ENCODE measurements around the gene LAMP2. TPM values are rescaled to one million over a fixed set of nuclear protein-coding genes. Genes with fewer than 3 reads are reported as not detected.

LAMP2 gene
- total and polyA plus RNA-seq, 2 experiments from 2014 or later = 24.4 to 40.9 TPM

DNA sequence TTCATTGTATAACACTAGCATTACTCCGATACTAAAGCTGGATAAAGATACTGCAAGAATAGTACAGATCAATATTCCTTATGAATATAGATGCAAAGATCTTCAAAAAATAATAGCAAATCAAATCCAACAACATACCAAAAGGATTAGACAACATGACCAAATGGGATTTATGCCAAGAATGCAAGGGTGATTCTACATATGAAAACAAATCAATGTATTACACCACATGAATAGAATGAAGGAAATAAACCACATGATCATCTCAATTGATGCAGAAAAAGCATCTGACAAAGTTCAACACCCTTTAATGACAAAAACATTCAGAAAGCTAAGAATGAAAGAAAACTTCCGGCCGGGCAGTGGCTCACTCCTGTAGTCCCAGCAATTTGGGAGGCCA, 48.8 kb upstream of the LAMP2 start (continued):
- TF ChIP-seq, protein P1, sequence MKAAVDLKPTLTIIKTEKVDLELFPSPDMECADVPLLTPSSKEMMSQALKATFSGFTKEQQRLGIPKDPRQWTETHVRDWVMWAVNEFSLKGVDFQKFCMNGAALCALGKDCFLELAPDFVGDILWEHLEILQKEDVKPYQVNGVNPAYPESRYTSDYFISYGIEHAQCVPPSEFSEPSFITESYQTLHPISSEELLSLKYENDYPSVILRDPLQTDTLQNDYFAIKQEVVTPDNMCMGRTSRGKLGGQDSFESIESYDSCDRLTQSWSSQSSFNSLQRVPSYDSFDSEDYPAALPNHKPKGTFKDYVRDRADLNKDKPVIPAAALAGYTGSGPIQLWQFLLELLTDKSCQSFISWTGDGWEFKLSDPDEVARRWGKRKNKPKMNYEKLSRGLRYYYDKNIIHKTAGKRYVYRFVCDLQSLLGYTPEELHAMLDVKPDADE (IDR thresholded peaks at IDR 0.05) = no peak
- TF ChIP-seq STAT1 (IDR thresholded peaks at IDR 0.05; ENCODE audit: unreplicated experiment) = no peak

DNA sequence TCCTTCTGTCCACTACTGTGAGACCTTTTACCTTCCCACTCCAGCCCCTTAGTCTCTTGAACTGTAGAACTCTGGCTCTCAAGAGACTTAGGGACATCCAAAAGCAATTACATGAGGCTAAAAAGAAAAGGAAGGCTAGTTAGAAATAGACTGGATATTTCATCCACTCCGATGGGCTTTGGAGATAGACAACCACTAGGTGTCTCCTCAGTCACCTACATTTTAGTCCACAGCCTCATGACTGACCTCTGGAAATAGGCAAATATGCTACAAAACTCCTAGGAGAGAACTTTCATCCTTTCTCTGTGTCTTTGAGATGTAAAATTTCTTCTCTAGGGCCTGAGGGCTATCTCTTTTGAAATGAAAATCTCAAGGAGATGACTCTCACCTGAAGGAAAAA, 45.1 kb upstream of the LAMP2 start:
- Mint-ChIP-seq H3K36me3 (ENCODE audit: low read depth) (no peaks in the 10 kb centered on the region; the same call in 2 of the 3 replicates), H3K27ac (no peak overlapping the region), H3K9me3 (no peaks in the 10 kb centered on the region), H3K4me1 (peaks cover 4% of the 10 kb centered on the region; the same call in 2 of the 3 replicates), H3K27me3 (ENCODE audit: insufficient read depth, low read depth, poor library complexity) (peaks cover 4% of the 10 kb centered on the region), H3K4me3 (no peak overlapping the region)
- Histone ChIP-seq H3F3A (replicated peaks; ENCODE audit: low read depth) (no peaks in the 10 kb centered on the region), H3K4me2 (0 out of 2 replicates have a peak overlapping the region, but pooled peaks have one; percentile 8), H3K27ac (ENCODE audit: low read depth) (no peak overlapping the region), H3K4me3 (no peak overlapping the region), H3K4me1 (ENCODE audit: insufficient read depth) (peaks cover 4% of the 10 kb centered on the region; the same call in 1 of the 2 replicates), H3K9me2 (ENCODE audit: insufficient read depth) (no peaks in the 10 kb centered on the region), H2AFZ (no peak overlapping the region), H3K36me3 (ENCODE audit: insufficient read depth) (no peaks in the 10 kb centered on the region), H4K20me1 (replicated peaks; ENCODE audit: insufficient read depth) (no peaks in the 10 kb centered on the region), H3K79me2 (replicated peaks; ENCODE audit: insufficient read depth) (no peaks in the 10 kb centered on the region), H3K27me3 (ENCODE audit: insufficient read depth) (no peaks in the 10 kb centered on the region)
- DNase-seq (ENCODE audit: low spot score) = peak; percentile 49
- peak; percentile 79 for ATAC-seq
- TF ChIP-seq, protein P2, sequence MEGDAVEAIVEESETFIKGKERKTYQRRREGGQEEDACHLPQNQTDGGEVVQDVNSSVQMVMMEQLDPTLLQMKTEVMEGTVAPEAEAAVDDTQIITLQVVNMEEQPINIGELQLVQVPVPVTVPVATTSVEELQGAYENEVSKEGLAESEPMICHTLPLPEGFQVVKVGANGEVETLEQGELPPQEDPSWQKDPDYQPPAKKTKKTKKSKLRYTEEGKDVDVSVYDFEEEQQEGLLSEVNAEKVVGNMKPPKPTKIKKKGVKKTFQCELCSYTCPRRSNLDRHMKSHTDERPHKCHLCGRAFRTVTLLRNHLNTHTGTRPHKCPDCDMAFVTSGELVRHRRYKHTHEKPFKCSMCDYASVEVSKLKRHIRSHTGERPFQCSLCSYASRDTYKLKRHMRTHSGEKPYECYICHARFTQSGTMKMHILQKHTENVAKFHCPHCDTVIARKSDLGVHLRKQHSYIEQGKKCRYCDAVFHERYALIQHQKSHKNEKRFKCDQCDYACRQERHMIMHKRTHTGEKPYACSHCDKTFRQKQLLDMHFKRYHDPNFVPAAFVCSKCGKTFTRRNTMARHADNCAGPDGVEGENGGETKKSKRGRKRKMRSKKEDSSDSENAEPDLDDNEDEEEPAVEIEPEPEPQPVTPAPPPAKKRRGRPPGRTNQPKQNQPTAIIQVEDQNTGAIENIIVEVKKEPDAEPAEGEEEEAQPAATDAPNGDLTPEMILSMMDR (conservative IDR thresholded peaks at IDR 0.05; ENCODE audit: low read depth in 2 of 2) = peak; percentile 50 to 58
- no peak for TF ChIP-seq ZNF114 (CRISPR knock-in tag; IDR thresholded peaks at IDR 0.05)

DNA sequence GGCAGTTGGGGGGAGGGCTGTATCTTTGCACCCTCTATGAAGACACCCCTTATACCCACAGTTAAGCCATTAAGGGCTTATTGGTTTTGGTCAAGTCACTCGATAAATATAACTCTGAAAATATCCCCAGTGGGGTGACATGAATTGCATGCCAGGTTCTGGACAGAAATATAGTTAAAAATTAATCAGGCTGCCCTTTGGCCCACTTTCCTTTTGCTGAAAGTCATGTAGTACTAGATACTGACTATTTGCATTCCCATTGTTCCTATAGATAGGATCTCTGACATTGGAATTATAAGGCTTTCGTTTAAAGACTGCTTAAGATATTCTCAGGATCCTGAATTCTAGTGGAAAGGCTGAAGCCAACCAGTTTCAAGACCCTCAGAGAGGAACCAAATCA, 43.5 kb upstream of the LAMP2 start:
- Histone ChIP-seq H3F3A (replicated peaks; ENCODE audit: low read depth) (no peaks in the 10 kb centered on the region), H3K4me2 (no peak overlapping the region), H3K79me2 (replicated peaks; ENCODE audit: insufficient read depth) (no peaks in the 10 kb centered on the region), H3K36me3 (ENCODE audit: insufficient read depth) (no peaks in the 10 kb centered on the region), H4K20me1 (replicated peaks; ENCODE audit: insufficient read depth) (no peaks in the 10 kb centered on the region), H3K27me3 (ENCODE audit: insufficient read depth) (no peaks in the 10 kb centered on the region), H3K4me1 (ENCODE audit: insufficient read depth) (peaks cover 4% of the 10 kb centered on the region; the same call in 1 of the 2 replicates), H3K9me2 (ENCODE audit: insufficient read depth) (no peaks in the 10 kb centered on the region), H3K27ac (ENCODE audit: low read depth) (no peak overlapping the region), H2AFZ (no peak overlapping the region), H3K4me3 (no peak overlapping the region)
- Mint-ChIP-seq H3K27ac (no peak overlapping the region), H3K27me3 (ENCODE audit: insufficient read depth, low read depth, poor library complexity) (peaks cover 4% of the 10 kb centered on the region), H3K4me3 (no peak overlapping the region), H3K9me3 (no peaks in the 10 kb centered on the region), H3K36me3 (ENCODE audit: low read depth) (no peaks in the 10 kb centered on the region), H3K4me1 (peaks cover 4% of the 10 kb centered on the region; the same call in 2 of the 3 replicates)
- DNase-seq (ENCODE audit: low spot score) = no peak
- ATAC-seq = no peak
- TF ChIP-seq, protein P2 (conservative IDR thresholded peaks at IDR 0.05; ENCODE audit: low read depth in 2 of 2) = no peak
- TF ChIP-seq EZH2 (IDR thresholded peaks at IDR 0.05; ENCODE audit: low read depth, unreplicated experiment) = no peak
- TF ChIP-seq ZNF114 (CRISPR knock-in tag; IDR thresholded peaks at IDR 0.05) = no peak
- TF ChIP-seq ZNF331 (CRISPR knock-in tag; IDR thresholded peaks at IDR 0.05; ENCODE audit: low read depth) = no peak
- TF ChIP-seq, protein P3, sequence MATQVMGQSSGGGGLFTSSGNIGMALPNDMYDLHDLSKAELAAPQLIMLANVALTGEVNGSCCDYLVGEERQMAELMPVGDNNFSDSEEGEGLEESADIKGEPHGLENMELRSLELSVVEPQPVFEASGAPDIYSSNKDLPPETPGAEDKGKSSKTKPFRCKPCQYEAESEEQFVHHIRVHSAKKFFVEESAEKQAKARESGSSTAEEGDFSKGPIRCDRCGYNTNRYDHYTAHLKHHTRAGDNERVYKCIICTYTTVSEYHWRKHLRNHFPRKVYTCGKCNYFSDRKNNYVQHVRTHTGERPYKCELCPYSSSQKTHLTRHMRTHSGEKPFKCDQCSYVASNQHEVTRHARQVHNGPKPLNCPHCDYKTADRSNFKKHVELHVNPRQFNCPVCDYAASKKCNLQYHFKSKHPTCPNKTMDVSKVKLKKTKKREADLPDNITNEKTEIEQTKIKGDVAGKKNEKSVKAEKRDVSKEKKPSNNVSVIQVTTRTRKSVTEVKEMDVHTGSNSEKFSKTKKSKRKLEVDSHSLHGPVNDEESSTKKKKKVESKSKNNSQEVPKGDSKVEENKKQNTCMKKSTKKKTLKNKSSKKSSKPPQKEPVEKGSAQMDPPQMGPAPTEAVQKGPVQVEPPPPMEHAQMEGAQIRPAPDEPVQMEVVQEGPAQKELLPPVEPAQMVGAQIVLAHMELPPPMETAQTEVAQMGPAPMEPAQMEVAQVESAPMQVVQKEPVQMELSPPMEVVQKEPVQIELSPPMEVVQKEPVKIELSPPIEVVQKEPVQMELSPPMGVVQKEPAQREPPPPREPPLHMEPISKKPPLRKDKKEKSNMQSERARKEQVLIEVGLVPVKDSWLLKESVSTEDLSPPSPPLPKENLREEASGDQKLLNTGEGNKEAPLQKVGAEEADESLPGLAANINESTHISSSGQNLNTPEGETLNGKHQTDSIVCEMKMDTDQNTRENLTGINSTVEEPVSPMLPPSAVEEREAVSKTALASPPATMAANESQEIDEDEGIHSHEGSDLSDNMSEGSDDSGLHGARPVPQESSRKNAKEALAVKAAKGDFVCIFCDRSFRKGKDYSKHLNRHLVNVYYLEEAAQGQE (IDR thresholded peaks at IDR 0.05; ENCODE audit: unreplicated experiment) = no peak
- TF ChIP-seq EZH2phosphoT487 (IDR thresholded peaks at IDR 0.05; ENCODE audit: unreplicated experiment) = no peak
